IMR-90 (cell line): ENCODE results near the gene BHLHA9. TPM values are rescaled to one million over a fixed set of nuclear protein-coding genes. Genes with fewer than 3 reads are reported as not detected.
"Not testable (repeated sequence)": the region's sequence is repeated elsewhere in the genome, so short reads cannot be mapped to it uniquely, and the experiment has no call there.

Experiments used
- ATAC-seq: fragments of 200-7000 bp; cut with Tn5 transposase; 2 replicates; pipeline ENCODE4 v1.9.1; 2020; ENCODE audit warnings: low read depth, mild to moderate bottlenecking, moderate library complexity
- BruUV-seq: library from RNA; stranded (reverse); fragments of 400-500 nt; replicated peaks from 2 replicates; lab custom pipeline; 2021; lab: Mats Ljungman, UMichigan
- CTCF ChIA-PET: fragments of 300-600 bp; formaldehyde crosslinking; extraction: SDS; loops from one replicate; lab custom pipeline; 2021; ENCODE audit warnings: antibody characterized with exemption; lab: Yijun Ruan, JAX
- POLR2A ChIA-PET: fragments of 300-600 bp; sonication (Branson Sonifier 250); formaldehyde crosslinking; loops from one replicate; lab custom pipeline; 2022; ENCODE audit warnings: antibody characterized with exemption; ENCODE audit not compliant: unreplicated experiment; lab: Charles Lee
- DNase-seq: peaks from one replicate; pipeline ENCODE4 v3.0.0; 2013
- H2AFZ ChIP-seq: replicated peaks from 2 replicates; pipeline ENCODE3; 2013; ENCODE audit warnings: low read length, mild to moderate bottlenecking; ENCODE audit not compliant: poor library complexity
- H2AK5ac ChIP-seq: 2 replicates; pipeline ENCODE4 v1.6.1; 2013; ENCODE audit warnings: low read depth, low read length, inconsistent platforms
- H2AK9ac ChIP-seq: replicated peaks from 2 replicates; pipeline ENCODE3; 2013; ENCODE audit warnings: mild to moderate bottlenecking, low read depth, low read length, moderate library complexity; ENCODE audit not compliant: poor library complexity
- H2BK120ac ChIP-seq: 2 replicates; pipeline ENCODE4 v1.6.1; 2013; ENCODE audit warnings: low read depth, low read length, inconsistent platforms
- H2BK15ac ChIP-seq: 3 replicates; pipeline ENCODE4 v1.6.1; 2013; ENCODE audit warnings: low read depth, low read length, inconsistent platforms
- H2BK20ac ChIP-seq: 2 replicates; pipeline ENCODE4 v1.6.1; 2013; ENCODE audit warnings: low read depth, mild to moderate bottlenecking, inconsistent platforms, low read length, moderate library complexity
- H2BK5ac ChIP-seq: 2 replicates; pipeline ENCODE4 v1.6.1; 2013; ENCODE audit warnings: mild to moderate bottlenecking, low read depth, low read length, inconsistent platforms; ENCODE audit not compliant: poor library complexity, severe bottlenecking
- H3K14ac ChIP-seq: replicated peaks from 2 replicates; pipeline ENCODE4 v1.6.1; 2013; ENCODE audit warnings: low read depth, low read length, inconsistent platforms
- H3K18ac ChIP-seq: 2 replicates; pipeline ENCODE4 v1.6.1; 2013; ENCODE audit warnings: low read depth, low read length, control low read depth
- H3K23ac ChIP-seq: 2 replicates; pipeline ENCODE4 v1.6.1; 2013; ENCODE audit warnings: low read depth, low read length, inconsistent platforms
- H3K27ac ChIP-seq: 2 replicates; pipeline ENCODE4 v1.5.1; 2013; ENCODE audit warnings: mild to moderate bottlenecking, control low read depth, low read length; ENCODE audit not compliant: insufficient read depth
- H3K27me3 ChIP-seq: 2 replicates; pipeline ENCODE4 v1.6.1; 2013; ENCODE audit warnings: low read length; ENCODE audit not compliant: control insufficient read depth, insufficient read depth
- H3K36me3 ChIP-seq: 2 replicates; pipeline ENCODE4 v1.6.1; 2013; ENCODE audit warnings: low read length, mixed read lengths; ENCODE audit not compliant: control insufficient read depth, insufficient read depth
- H3K4ac ChIP-seq: 2 replicates; pipeline ENCODE4 v1.6.1; 2013; ENCODE audit warnings: low read depth, low read length, inconsistent platforms
- H3K4me1 ChIP-seq: 2 replicates; pipeline ENCODE4 v1.6.1; 2013; ENCODE audit warnings: low read length, mixed read lengths; ENCODE audit not compliant: control insufficient read depth, insufficient read depth
- H3K4me2 ChIP-seq: 2 replicates; pipeline ENCODE4 v1.6.1; 2013; ENCODE audit warnings: low read depth, mild to moderate bottlenecking, control low read depth, low read length, moderate library complexity
- H3K4me3 ChIP-seq: 2 replicates; pipeline ENCODE4 v1.5.1; 2013; ENCODE audit warnings: low read depth, mild to moderate bottlenecking, control low read depth, low read length, moderate library complexity; ENCODE audit not compliant: insufficient read depth
- H3K56ac ChIP-seq: 2 replicates; pipeline ENCODE4 v1.6.1; 2013; ENCODE audit warnings: low read length, inconsistent platforms; ENCODE audit not compliant: insufficient read depth; ENCODE audit errors: extremely low read depth
- H3K79me1 ChIP-seq, 2 experiments: 2 replicates each; pipeline ENCODE4 v1.6.1; 2013; ENCODE audit warnings: low read length in 2 of 2, inconsistent platforms in 1 of 2, low read depth in 1 of 2
- H3K9ac ChIP-seq: 2 replicates; pipeline ENCODE4 v1.6.1; 2013; ENCODE audit warnings: low read depth, low read length, control low read depth
- H3K9me1 ChIP-seq: 2 replicates; pipeline ENCODE4 v1.6.1; 2013; ENCODE audit warnings: low read length, inconsistent platforms; ENCODE audit not compliant: insufficient read depth
- H3K9me3 ChIP-seq: 2 replicates; pipeline ENCODE4 v1.6.1; 2013; ENCODE audit warnings: low read length; ENCODE audit not compliant: control insufficient read depth, insufficient read depth
- H4K20me1 ChIP-seq: 2 replicates; pipeline ENCODE4 v1.6.1; 2013; ENCODE audit warnings: low read length, inconsistent platforms; ENCODE audit not compliant: insufficient read depth
- H4K5ac ChIP-seq: 2 replicates; pipeline ENCODE4 v1.6.1; 2013; ENCODE audit warnings: mild to moderate bottlenecking, low read depth, low read length, control low read depth
- H4K8ac ChIP-seq, 2 experiments: 2 replicates each; pipeline ENCODE4 v1.6.1; 2013; ENCODE audit warnings: low read depth in 2 of 2, low read length in 2 of 2, control low read depth in 1 of 2, inconsistent platforms in 1 of 2
- H4K91ac ChIP-seq: 2 replicates; pipeline ENCODE4 v1.6.1; 2013; ENCODE audit warnings: low read depth, low read length, inconsistent platforms; ENCODE audit not compliant: insufficient read depth
- SMC3 ChIP-seq: fragments of 150-350 bp; IDR thresholded peaks from 2 replicates; pipeline ENCODE4 v1.6.1; 2016; ENCODE audit warnings: low read depth, mild to moderate bottlenecking, antibody characterized with exemption, low read length, moderate library complexity
- WGBS, 2 experiments: methylation state at CpG; one replicate each; pipeline versions ENCODE4 v1.1.5 to v1.1.7; 2013; ENCODE audit warnings: missing lambda C conversion rate in 2 of 2; ENCODE audit not compliant: insufficient read length in 1 of 2; ENCODE audit errors: extremely low coverage in 2 of 2; 5-methylcytosine and 5-hydroxymethylcytosine counted together
- dilution Hi-C: fragments of 300-500 bp; cut with HindIII; formaldehyde crosslinking; loops from one replicate; pipeline ENCODE4 v1.14.3; 2018; ENCODE audit warnings: low sequenced_read_pairs; ENCODE audit not compliant: unreplicated experiment
- in situ Hi-C: fragments of 300-500 bp; cut with MboI; formaldehyde crosslinking; loops from 3 replicates; pipeline ENCODE4 v1.14.3; 2019; ENCODE audit warnings: low sequenced_read_pairs, inconsistent platforms, mixed read lengths
- intact Hi-C: fragments of 100-400 bp; cut with micrococcal nuclease; formaldehyde crosslinking; loops from 2 replicates; pipeline ENCODE4 v1.10.0; 2022
- polyA plus RNA-seq, 3 experiments: library from polyadenylated mRNA; depleted of rRNA; stranded (reverse); fragments of >200 nt; gene quantifications; 2 replicates each; pipeline ENCODE4 v1.2.3, GENCODE V29; 2012; ENCODE audit warnings: low replicate concordance in 1 of 3
- total RNA-seq: library from RNA; depleted of rRNA; stranded (reverse); fragments of >200 nt; gene quantifications from 2 replicates; pipeline ENCODE4 v1.2.3, GENCODE V29; 2012

The BHLHA9 gene
- total and polyA plus RNA-seq, 2 of the 4 experiments (the other 2 are of a cell fraction): not detected

DNA sequence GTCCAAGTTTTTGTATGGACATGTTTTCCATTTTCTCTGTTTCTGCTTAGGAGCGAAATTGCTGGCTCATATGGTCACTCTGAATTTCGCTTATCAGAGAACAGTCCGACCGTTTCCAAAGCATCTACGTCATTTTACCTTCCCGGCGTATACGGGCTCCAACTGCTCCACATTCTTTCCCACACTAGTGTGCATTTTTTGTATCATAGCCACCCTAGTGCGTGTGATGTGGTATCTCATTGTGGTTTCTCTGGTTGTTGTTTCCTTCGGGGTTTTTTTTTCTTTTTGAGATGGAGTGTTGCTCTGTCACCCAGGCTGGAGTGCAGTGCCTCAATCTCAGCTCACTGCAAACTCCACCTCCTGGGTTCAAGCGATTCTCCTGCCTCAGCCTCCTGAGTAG lies 31.0 kb upstream of the BHLHA9 start:
- Histone ChIP-seq H3K56ac (no peak overlapping the region), H3K18ac (no peak overlapping the region), H2AFZ (no peak overlapping the region), H3K23ac (no peak overlapping the region), H3K4me2 (no peak overlapping the region), H3K27ac (no peak overlapping the region), H3K4ac (no peak overlapping the region), H3K4me1 (no peaks in the 10 kb centered on the region), H3K9me3 (no peaks in the 10 kb centered on the region), H3K4me3 (no peak overlapping the region), H2BK5ac (no peak overlapping the region), H4K91ac (no peak overlapping the region), H2AK9ac (no peak overlapping the region), H4K5ac (no peak overlapping the region), H2BK120ac (no peak overlapping the region), H4K20me1 (no peaks in the 10 kb centered on the region), H2BK20ac (no peak overlapping the region), H3K9ac (no peak overlapping the region), H3K79me1 (no peaks in the 10 kb centered on the region), H3K9me1 (no peaks in the 10 kb centered on the region), H3K14ac (no peak overlapping the region), H3K27me3 (peaks cover 4% of the 10 kb centered on the region), H2BK15ac (no peak overlapping the region), H4K8ac (no peak overlapping the region), H3K36me3 (no peaks in the 10 kb centered on the region), H2AK5ac (no peak overlapping the region)
- TF ChIP-seq SMC3: no peak
- DNase-seq: peak; percentile 55
- whole genome bisulfite sequencing, 2 experiments: 78% methylated on average over 1 of the region's 11 CpGs; no CpG with 5 or more reads in 1 of the 2 experiments
- no peak for ATAC-seq
- in situ Hi-C loops: no loop called here
- BruUV-seq: no TSS peak
- dilution Hi-C loops: no loop called here
- ChIA-PET CTCF (no interaction called here), POLR2A (no interaction called here)
- intact Hi-C loops: no loop called here

DNA sequence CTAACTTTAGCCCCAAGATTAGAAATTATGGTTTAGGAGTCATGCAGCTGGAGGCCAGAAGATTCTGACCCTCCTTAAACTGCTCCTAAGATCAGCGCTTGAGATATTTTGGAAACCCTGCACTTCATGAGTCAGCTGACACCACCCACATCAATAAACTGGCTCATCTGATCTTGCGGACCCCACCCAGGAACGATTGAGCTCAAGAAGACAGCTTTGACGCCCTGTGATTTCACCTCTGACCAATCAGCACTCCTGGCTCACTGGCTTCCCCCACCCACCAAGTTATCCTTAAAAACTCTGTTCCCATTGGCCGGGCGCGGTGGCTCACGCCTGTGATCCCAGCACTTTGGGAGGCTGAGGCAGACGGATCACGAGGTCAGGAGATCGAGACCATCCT lies 29.8 kb upstream of the BHLHA9 start:
- not testable (repeated sequence) for BruUV-seq

More for the DNA sequence above, 29.8 kb upstream of the BHLHA9 start:
- H3K4ac ChIP-seq, H3K9me1 ChIP-seq, H4K8ac ChIP-seq, H3K4me2 ChIP-seq, H3K27ac ChIP-seq, H3K14ac ChIP-seq, H3K18ac ChIP-seq, H2BK120ac ChIP-seq, DNase-seq, H2BK15ac ChIP-seq, H3K23ac ChIP-seq, H4K20me1 ChIP-seq, H3K36me3 ChIP-seq, H3K79me1 ChIP-seq, in situ Hi-C loops, ATAC-seq, H3K56ac ChIP-seq, H2BK20ac ChIP-seq, intact Hi-C loops, H2AK9ac ChIP-seq, H2BK5ac ChIP-seq, H2AK5ac ChIP-seq, CTCF ChIA-PET, H3K9me3 ChIP-seq, H2AFZ ChIP-seq, H3K27me3 ChIP-seq, H4K5ac ChIP-seq, H3K4me1 ChIP-seq, H3K9ac ChIP-seq, H4K91ac ChIP-seq, dilution Hi-C loops, POLR2A ChIA-PET, H3K4me3 ChIP-seq: not testable (repeated sequence)
- WGBS, 2 experiments: 70% methylated on average over 7 of the region's 11 CpGs; no CpG with 5 or more reads in 1 of the 2 experiments
